H1 (cell line): Measurements from ENCODE around the gene THOC6.
"Not testable (repeated sequence)": the region's sequence is repeated elsewhere in the genome, so short reads cannot be mapped to it uniquely, and the experiment has no call there.

Source experiments
- PHF8 ChIP-seq: fragments of 200-600 bp; sonication (generic); conservative IDR thresholded peaks from 2 replicates; pipeline ENCODE4 v1.7.1; 2012; ENCODE audit warnings: low read depth, mild to moderate bottlenecking, inconsistent platforms, low read length, moderate library complexity
- TF ChIP-seq, protein P1 (sequence below), 3 experiments: IDR thresholded peaks; 1 replicate in 2 of 3; 2 replicates in 1 of 3; pipeline versions ENCODE4 v1.5.1 to v1.6.1; 2011; ENCODE audit warnings: low read length in 3 of 3, mild to moderate bottlenecking in 3 of 3, inconsistent platforms in 2 of 3, low read depth in 1 of 3, moderate library complexity in 1 of 3; ENCODE audit not compliant: insufficient read depth in 1 of 3; ENCODE audit errors: control extremely low read depth in 1 of 3

DNA sequence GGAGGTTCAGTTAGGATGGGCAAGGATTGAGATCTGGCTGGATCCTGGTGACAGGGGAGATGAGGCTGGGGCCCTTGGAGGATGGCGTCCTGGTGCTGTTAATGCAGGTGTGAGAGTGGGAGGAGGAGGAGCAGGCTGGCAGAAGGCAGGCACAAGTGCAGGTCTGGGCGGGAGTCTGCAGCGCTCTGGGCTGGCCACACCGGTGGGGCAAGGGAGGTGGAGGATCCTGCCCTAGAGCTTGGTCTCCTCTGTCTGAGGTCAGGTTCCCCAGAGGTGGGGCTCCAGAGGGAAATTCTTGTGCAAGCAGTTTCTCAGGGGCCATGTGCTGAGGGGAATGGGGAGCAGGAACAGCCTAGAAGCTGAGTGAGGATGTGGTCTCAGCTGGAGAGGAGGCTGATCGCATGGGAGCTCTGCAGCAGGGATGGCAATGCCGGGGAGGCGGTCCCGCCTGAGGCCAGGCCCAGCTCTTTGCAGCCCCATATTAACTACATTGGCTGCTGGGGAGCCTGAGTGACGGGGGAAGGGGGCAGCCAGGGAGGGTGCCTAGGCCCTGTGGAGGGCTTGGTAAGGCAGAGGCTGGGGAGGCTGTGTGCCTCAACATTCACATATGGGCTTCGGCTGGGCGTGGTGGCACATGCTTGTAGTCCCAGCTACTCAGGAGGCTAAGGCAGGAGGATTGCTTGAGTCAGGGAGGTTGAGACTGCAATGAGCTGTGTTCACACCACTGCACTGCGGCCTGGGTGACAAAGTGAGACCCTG is 28.9 kb downstream of the THOC6 start:
- TF ChIP-seq, protein P1, sequence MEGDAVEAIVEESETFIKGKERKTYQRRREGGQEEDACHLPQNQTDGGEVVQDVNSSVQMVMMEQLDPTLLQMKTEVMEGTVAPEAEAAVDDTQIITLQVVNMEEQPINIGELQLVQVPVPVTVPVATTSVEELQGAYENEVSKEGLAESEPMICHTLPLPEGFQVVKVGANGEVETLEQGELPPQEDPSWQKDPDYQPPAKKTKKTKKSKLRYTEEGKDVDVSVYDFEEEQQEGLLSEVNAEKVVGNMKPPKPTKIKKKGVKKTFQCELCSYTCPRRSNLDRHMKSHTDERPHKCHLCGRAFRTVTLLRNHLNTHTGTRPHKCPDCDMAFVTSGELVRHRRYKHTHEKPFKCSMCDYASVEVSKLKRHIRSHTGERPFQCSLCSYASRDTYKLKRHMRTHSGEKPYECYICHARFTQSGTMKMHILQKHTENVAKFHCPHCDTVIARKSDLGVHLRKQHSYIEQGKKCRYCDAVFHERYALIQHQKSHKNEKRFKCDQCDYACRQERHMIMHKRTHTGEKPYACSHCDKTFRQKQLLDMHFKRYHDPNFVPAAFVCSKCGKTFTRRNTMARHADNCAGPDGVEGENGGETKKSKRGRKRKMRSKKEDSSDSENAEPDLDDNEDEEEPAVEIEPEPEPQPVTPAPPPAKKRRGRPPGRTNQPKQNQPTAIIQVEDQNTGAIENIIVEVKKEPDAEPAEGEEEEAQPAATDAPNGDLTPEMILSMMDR (IDR thresholded peaks at IDR 0.05; ENCODE audit: control extremely low read depth in 1 of 3, insufficient read depth in 1 of 3, low read depth in 1 of 3, low read length in 3 of 3): not testable (repeated sequence)
- not testable (repeated sequence) for TF ChIP-seq PHF8
